Endothelial cell of umbilical vein (primary cell): ENCODE measurements around the gene CLIC5. TPM values are rescaled to one million over a fixed set of nuclear protein-coding genes. Genes with fewer than 3 reads are reported as not detected.

Experiments
- BruUV-seq: library from RNA; stranded (reverse); fragments of 400-500 nt; replicated peaks from 2 replicates; lab custom pipeline; 2021; lab: Mats Ljungman, UMichigan
- CTCF ChIA-PET: fragments of 300-600, 350-600 bp; sonication (Branson Sonifier 250); formaldehyde crosslinking; loops from one replicate; lab custom pipeline; 2021; ENCODE audit warnings: antibody characterized with exemption, inconsistent platforms; lab: Charles Lee
- POLR2A ChIA-PET: fragments of 300-600, 350-600 bp; sonication (Branson Sonifier 250); formaldehyde crosslinking; loops from one replicate; lab custom pipeline; 2021; ENCODE audit warnings: antibody characterized with exemption, inconsistent platforms; lab: Charles Lee
- DNase-seq: peaks from one replicate; pipeline ENCODE4 v3.0.0-alpha.2; 2011; ENCODE audit warnings: low read depth, low spot score
- FAIRE-seq: peaks from 2 replicates; lab custom pipeline; 2011; peaks lifted over from hg19 to GRCh38; lab: Jason Lieb, UNC
- H2AFZ ChIP-seq: 2 replicates; pipeline ENCODE4 v1.6.0; 2012; ENCODE audit warnings: low read depth, low read length, control low read depth, inconsistent platforms
- H3K27ac ChIP-seq: 2 replicates; pipeline ENCODE4 v1.5.1; 2011; ENCODE audit warnings: low read depth, mild to moderate bottlenecking, control low read depth, low read length, moderate library complexity; ENCODE audit not compliant: insufficient read depth
- H3K27me3 ChIP-seq, 2 experiments: 2 replicates each; pipeline versions ENCODE4 v1.6.0 to v1.6.1; 2011; ENCODE audit warnings: low read length in 2 of 2, mixed read lengths in 1 of 2; ENCODE audit not compliant: control insufficient read depth in 2 of 2, insufficient read depth in 2 of 2
- H3K36me3 ChIP-seq, 2 experiments: 2 replicates in 1 of 2; 3 replicates in 1 of 2; pipeline ENCODE4 v1.5.1; 2011; ENCODE audit warnings: low read length in 2 of 2, mild to moderate bottlenecking in 1 of 2, moderate library complexity in 1 of 2; ENCODE audit not compliant: control insufficient read depth in 2 of 2, insufficient read depth in 2 of 2; ENCODE audit errors: extremely low read depth in 1 of 2
- H3K4me1 ChIP-seq: 3 replicates; pipeline ENCODE4 v1.5.1; 2011; ENCODE audit warnings: mild to moderate bottlenecking, low read length; ENCODE audit not compliant: control insufficient read depth, insufficient read depth; ENCODE audit errors: extremely low read depth
- H3K4me2 ChIP-seq: 2 replicates; pipeline ENCODE4 v1.6.1; 2011; ENCODE audit warnings: low read length, control low read depth, mixed read lengths; ENCODE audit not compliant: insufficient read depth
- H3K4me3 ChIP-seq, 3 experiments: fragments of 200-600 bp in 1 of 3; sonication (generic), shearing (Covaris generic) in 1 of 3; replicated peaks in 1 of 3; 2 replicates each; pipeline ENCODE4 v1.5.1; 2011 to 2016; ENCODE audit warnings: control low read depth in 3 of 3, low read length in 3 of 3, mild to moderate bottlenecking in 2 of 3, inconsistent platforms in 1 of 3, low read depth in 1 of 3, moderate library complexity in 1 of 3; ENCODE audit not compliant: insufficient read depth in 1 of 3
- H3K79me2 ChIP-seq: 2 replicates; pipeline ENCODE4 v1.6.0; 2012; ENCODE audit warnings: low read length, inconsistent platforms; ENCODE audit not compliant: control insufficient read depth, insufficient read depth
- H3K9ac ChIP-seq: replicated peaks from 2 replicates; pipeline ENCODE3; 2011; ENCODE audit warnings: low read length, control low read depth; ENCODE audit not compliant: insufficient read depth; ENCODE audit errors: extremely low read depth
- H3K9me1 ChIP-seq: replicated peaks from 3 replicates; pipeline ENCODE4 v1.6.0; 2011; ENCODE audit warnings: mild to moderate bottlenecking, low read length; ENCODE audit not compliant: control insufficient read depth, insufficient read depth; ENCODE audit errors: extremely low read depth
- H3K9me3 ChIP-seq: replicated peaks from 2 replicates; pipeline ENCODE4 v1.5.1; 2012; ENCODE audit warnings: low read length, inconsistent platforms; ENCODE audit not compliant: control insufficient read depth, insufficient read depth
- H4K20me1 ChIP-seq: replicated peaks from 2 replicates; pipeline ENCODE3; 2011; ENCODE audit warnings: mild to moderate bottlenecking, low read length; ENCODE audit not compliant: control insufficient read depth, insufficient read depth; ENCODE audit errors: extremely low read depth
- CTCF ChIP-seq, 2 donors: IDR thresholded peaks; 1 replicate in 1 of 2; 2 replicates in 1 of 2; pipeline ENCODE4 v1.5.1; 2011; ENCODE audit warnings: low read length in 2 of 2, mild to moderate bottlenecking in 2 of 2, moderate library complexity in 2 of 2, control low read depth in 1 of 2, inconsistent platforms in 1 of 2, low read depth in 1 of 2; ENCODE audit not compliant: insufficient read depth in 1 of 2; ENCODE audit errors: extremely low read depth in 1 of 2
- EZH2 ChIP-seq: IDR thresholded peaks from 2 replicates; pipeline ENCODE4 v1.6.1; 2012; ENCODE audit warnings: borderline replicate concordance, low read depth, mild to moderate bottlenecking, moderate library complexity, low read length, inconsistent platforms; ENCODE audit not compliant: severe bottlenecking
- FOS ChIP-seq: IDR thresholded peaks from 2 replicates; pipeline ENCODE4 v1.6.1; 2011; ENCODE audit warnings: mild to moderate bottlenecking, low read length, moderate library complexity, borderline replicate concordance; ENCODE audit not compliant: insufficient read depth
- GATA2 ChIP-seq: IDR thresholded peaks from 2 replicates; pipeline ENCODE4 v1.7.0; 2011; ENCODE audit warnings: low read depth, mild to moderate bottlenecking, moderate library complexity, mixed read lengths, low read length; ENCODE audit not compliant: insufficient read length, insufficient read depth
- JUN ChIP-seq: IDR thresholded peaks from 2 replicates; pipeline ENCODE4 v1.6.1; 2011; ENCODE audit warnings: borderline replicate concordance, low read depth; ENCODE audit not compliant: insufficient read length, insufficient read depth
- MAX ChIP-seq: IDR thresholded peaks from 2 replicates; pipeline ENCODE4 v1.6.1; 2011; ENCODE audit not compliant: insufficient read depth, insufficient read length
- MYC ChIP-seq: IDR thresholded peaks from one replicate; pipeline ENCODE4 v1.6.1; 2011; ENCODE audit warnings: mild to moderate bottlenecking, low read depth, low read length
- POLR2A ChIP-seq: IDR thresholded peaks from 2 replicates; pipeline ENCODE4 v1.6.1; 2012; ENCODE audit warnings: low read depth, mild to moderate bottlenecking, control low read depth, low read length
- POLR2AphosphoS5 ChIP-seq: IDR thresholded peaks from 2 replicates; pipeline ENCODE4 v1.6.1; 2012; ENCODE audit warnings: low read depth, mild to moderate bottlenecking, control low read depth, low read length, moderate library complexity; ENCODE audit not compliant: insufficient read depth
- dilution Hi-C: fragments of 300-500 bp; cut with MboI; formaldehyde crosslinking; loops from one replicate; pipeline ENCODE4 v1.15.0; 2019; ENCODE audit warnings: low sequenced_read_pairs; ENCODE audit not compliant: extremely low pct_ligation_motif_present
- intact Hi-C: fragments of 100-400 bp; cut with micrococcal nuclease; formaldehyde crosslinking; loops from one replicate; pipeline ENCODE4 v1.10.0; 2022
- polyA plus RNA-seq, 4 experiments: library from polyadenylated mRNA; depleted of rRNA in 3 of 4; stranded (reverse) in 3 of 4; unstranded in 1 of 4; fragments of >200 nt; gene quantifications; 2 replicates each; pipeline versions ENCODE4 v1.2.1 to v1.2.3, GENCODE V29; 2011 to 2012; ENCODE audit warnings: missing spikeins in 1 of 4
- total RNA-seq: library from RNA; stranded (reverse); gene quantifications from 2 replicates; pipeline ENCODE4 v1.2.3, GENCODE V29; 2021

Gene CLIC5
- total and polyA plus RNA-seq, 2 donors (not counting 3 experiments of a cell fraction or from before 2014, with no cell fraction given) = 0.07 TPM; not detected in 1

GRCh38 chr6:45838996-45839395 is 176.7 kb downstream of the CLIC5 start:
- H3K27ac ChIP-seq = no peak overlapping the region
- DNase-seq = no peak
- no peak overlapping the region for H3K4me3 ChIP-seq
- no peaks in the 10 kb centered on the region for H3K9me3 ChIP-seq
- intact Hi-C loops (no loop called here), dilution Hi-C loops (no loop called here)
- no peak for FAIRE-seq
- H3K36me3 ChIP-seq = no peaks in the 10 kb centered on the region
- CTCF ChIA-PET = no interaction called here
- no TSS peak for BruUV-seq
- H3K79me2 ChIP-seq = no peaks in the 10 kb centered on the region
- no peak overlapping the region for H3K9ac ChIP-seq
- POLR2A ChIA-PET = no interaction called here
- no peaks in the 10 kb centered on the region for H3K4me1 ChIP-seq
- H3K27me3 ChIP-seq = no peaks in the 10 kb centered on the region
- H3K4me2 ChIP-seq = no peak overlapping the region
- H3K9me1 ChIP-seq = no peaks in the 10 kb centered on the region
- H2AFZ ChIP-seq = no peak overlapping the region
- no peak for TF ChIP-seq GATA2
- TF ChIP-seq FOS = no peak
- no peak for TF ChIP-seq CTCF (IDR thresholded peaks at IDR 0.05; ENCODE audit: extremely low read depth in 1 of 2, insufficient read depth in 1 of 2, low read depth in 1 of 2, low read length in 2 of 2)
- TF ChIP-seq MYC = no peak
- no peak for TF ChIP-seq POLR2AphosphoS5
- no peak for TF ChIP-seq POLR2A
- no peak for TF ChIP-seq MAX
- TF ChIP-seq EZH2 = no peak
- no peak for TF ChIP-seq JUN
- H4K20me1 ChIP-seq = no peaks in the 10 kb centered on the region
